HCT116 (cell line): ENCODE data around the gene TMEM223.

ENCODE experiments used
- FOSL1 ChIP-seq: IDR thresholded peaks from 2 replicates; pipeline ENCODE4 v1.6.1; 2012; ENCODE audit warnings: low read depth
- POLR2A ChIP-seq: IDR thresholded peaks from 2 replicates; pipeline ENCODE4 v1.7.0; 2011; ENCODE audit warnings: borderline replicate concordance; ENCODE audit not compliant: insufficient read depth, insufficient read length; ENCODE audit errors: extremely low read depth
- TF ChIP-seq, protein P1 (sequence below), 3 experiments: fragments of 200-600 bp in 1 of 3; sonication (generic) in 1 of 3; IDR thresholded peaks in 2 of 3; conservative IDR thresholded peaks in 1 of 3; 2 replicates each; pipeline ENCODE4 v1.5.1; 2012 to 2017; ENCODE audit warnings: low read depth in 2 of 3, low read length in 2 of 3, antibody characterized with exemption in 1 of 3, borderline replicate concordance in 1 of 3, control low read depth in 1 of 3, mild to moderate bottlenecking in 1 of 3, mixed read lengths in 1 of 3, mixed run types in 1 of 3, moderate library complexity in 1 of 3; ENCODE audit not compliant: insufficient read depth in 1 of 3

DNA sequence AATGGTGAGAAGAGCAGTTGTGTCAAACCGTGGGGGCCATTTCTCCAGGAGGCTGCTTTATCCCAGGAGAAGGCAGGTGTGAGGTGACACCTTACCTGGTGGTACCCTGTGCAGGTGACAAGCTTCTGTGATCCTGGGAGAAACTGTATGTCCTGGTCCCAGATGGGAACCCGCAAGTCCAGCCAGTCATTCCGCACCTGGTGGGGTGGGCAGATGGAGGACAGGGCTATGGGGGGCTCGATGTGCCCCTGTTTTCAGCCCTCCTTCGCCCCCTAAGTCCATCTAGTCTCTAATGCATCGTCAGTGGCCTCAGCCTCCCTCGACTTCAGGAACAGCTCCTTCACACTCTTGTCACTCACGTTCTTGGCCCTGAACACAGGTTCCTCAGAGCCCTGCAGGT lies 43.5 kb upstream of the TMEM223 start:
- TF ChIP-seq POLR2A (no peak), FOSL1 (no peak)
- TF ChIP-seq, protein P1, sequence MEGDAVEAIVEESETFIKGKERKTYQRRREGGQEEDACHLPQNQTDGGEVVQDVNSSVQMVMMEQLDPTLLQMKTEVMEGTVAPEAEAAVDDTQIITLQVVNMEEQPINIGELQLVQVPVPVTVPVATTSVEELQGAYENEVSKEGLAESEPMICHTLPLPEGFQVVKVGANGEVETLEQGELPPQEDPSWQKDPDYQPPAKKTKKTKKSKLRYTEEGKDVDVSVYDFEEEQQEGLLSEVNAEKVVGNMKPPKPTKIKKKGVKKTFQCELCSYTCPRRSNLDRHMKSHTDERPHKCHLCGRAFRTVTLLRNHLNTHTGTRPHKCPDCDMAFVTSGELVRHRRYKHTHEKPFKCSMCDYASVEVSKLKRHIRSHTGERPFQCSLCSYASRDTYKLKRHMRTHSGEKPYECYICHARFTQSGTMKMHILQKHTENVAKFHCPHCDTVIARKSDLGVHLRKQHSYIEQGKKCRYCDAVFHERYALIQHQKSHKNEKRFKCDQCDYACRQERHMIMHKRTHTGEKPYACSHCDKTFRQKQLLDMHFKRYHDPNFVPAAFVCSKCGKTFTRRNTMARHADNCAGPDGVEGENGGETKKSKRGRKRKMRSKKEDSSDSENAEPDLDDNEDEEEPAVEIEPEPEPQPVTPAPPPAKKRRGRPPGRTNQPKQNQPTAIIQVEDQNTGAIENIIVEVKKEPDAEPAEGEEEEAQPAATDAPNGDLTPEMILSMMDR (IDR thresholded peaks at IDR 0.05 in 2 of 3, conservative IDR thresholded peaks at IDR 0.05 in 1 of 3; ENCODE audit: borderline replicate concordance in 1 of 3, insufficient read depth in 1 of 3, low read depth in 2 of 3, low read length in 2 of 3): no peak
